Measurements from ENCODE around the gene NRXN3. TPM values are rescaled to one million over a fixed set of nuclear protein-coding genes. Genes with fewer than 3 reads are reported as not detected.

Gene NRXN3
- total and polyA plus RNA-seq, 2 of the 4 experiments (the other 2 are of a cell fraction) = 4.8 to 25.1 TPM

DNA sequence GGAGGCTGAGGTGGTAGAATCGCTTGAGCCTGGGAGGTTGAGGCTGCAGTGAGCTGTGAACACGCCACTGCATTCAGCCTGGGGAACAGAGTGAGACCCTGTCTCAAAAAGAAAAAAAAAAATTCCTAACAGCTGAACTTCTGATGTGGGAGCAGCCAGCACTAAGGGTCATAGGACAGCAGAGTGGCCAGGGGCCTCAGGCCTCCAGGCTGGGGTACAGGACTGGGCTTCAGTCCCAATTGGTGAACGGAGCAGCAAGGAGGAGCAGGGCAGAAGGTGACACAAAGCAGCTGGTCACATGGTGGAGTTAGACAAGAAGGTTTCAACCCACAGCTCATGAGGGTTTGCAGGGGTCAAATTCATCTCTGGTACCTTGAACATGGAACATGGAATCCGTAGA is 40.8 kb upstream of the NRXN3 start:
- Histone ChIP-seq H3K14ac (replicated peaks; ENCODE audit: low read depth, low read length) (no peak overlapping the region), H2BK5ac (ENCODE audit: low read depth, low read length, poor library complexity, severe bottlenecking) (no peak overlapping the region), H3K9me1 (ENCODE audit: insufficient read depth, low read length) (no peaks in the 10 kb centered on the region), H2BK20ac (ENCODE audit: low read depth, low read length) (no peak overlapping the region), H3K9ac (ENCODE audit: low read depth, low read length) (no peak overlapping the region), H4K8ac (ENCODE audit: low read depth in 2 of 2, low read length in 2 of 2) (no peak overlapping the region), H3K4ac (ENCODE audit: low read depth, low read length) (no peak overlapping the region), H3K36me3 (ENCODE audit: control insufficient read depth, insufficient read depth, low read length) (no peaks in the 10 kb centered on the region), H3K27me3 (ENCODE audit: control insufficient read depth, insufficient read depth, low read length) (no peaks in the 10 kb centered on the region), H2AK5ac (ENCODE audit: low read depth, low read length) (no peak overlapping the region), H3K4me2 (ENCODE audit: low read depth, low read length) (no peak overlapping the region), H2AFZ (replicated peaks; ENCODE audit: low read length, poor library complexity) (no peak overlapping the region), H3K4me3 (ENCODE audit: insufficient read depth, low read depth, low read length) (no peak overlapping the region), H3K27ac (ENCODE audit: insufficient read depth, low read length) (no peak overlapping the region), H3K23ac (ENCODE audit: low read depth, low read length) (no peak overlapping the region), H3K18ac (ENCODE audit: low read depth, low read length) (no peak overlapping the region), H4K91ac (ENCODE audit: insufficient read depth, low read depth, low read length) (no peak overlapping the region), H4K5ac (ENCODE audit: low read depth, low read length) (no peak overlapping the region), H3K56ac (ENCODE audit: extremely low read depth, insufficient read depth, low read length) (no peak overlapping the region), H3K79me1 (ENCODE audit: low read depth in 1 of 2, low read length in 2 of 2) (no peaks in the 10 kb centered on the region), H2AK9ac (replicated peaks; ENCODE audit: low read depth, low read length, poor library complexity) (no peak overlapping the region), H4K20me1 (ENCODE audit: insufficient read depth, low read length) (no peaks in the 10 kb centered on the region), H2BK15ac (ENCODE audit: low read depth, low read length) (no peak overlapping the region), H3K4me1 (ENCODE audit: control insufficient read depth, insufficient read depth, low read length) (no peaks in the 10 kb centered on the region), H3K9me3 (ENCODE audit: control insufficient read depth, insufficient read depth, low read length) (peaks cover 17% of the 10 kb centered on the region), H2BK120ac (ENCODE audit: low read depth, low read length) (no peak overlapping the region)
- BruUV-seq (replicated peaks) = no TSS peak
- dilution Hi-C loops (cut with HindIII; ENCODE audit: low sequenced_read_pairs, unreplicated experiment) (no loop called here), intact Hi-C loops (cut with micrococcal nuclease) (no loop called here), in situ Hi-C loops (cut with MboI; ENCODE audit: low sequenced_read_pairs) (no loop called here)
- CTCF ChIA-PET = no interaction called here
- no CpG with 5 or more reads among the region's 4 CpGs for WGBS, 2 experiments (ENCODE audit: extremely low coverage in 2 of 2, insufficient read length in 1 of 2)
- no peak for ATAC-seq (ENCODE audit: low read depth)
- TF ChIP-seq, protein P1, sequence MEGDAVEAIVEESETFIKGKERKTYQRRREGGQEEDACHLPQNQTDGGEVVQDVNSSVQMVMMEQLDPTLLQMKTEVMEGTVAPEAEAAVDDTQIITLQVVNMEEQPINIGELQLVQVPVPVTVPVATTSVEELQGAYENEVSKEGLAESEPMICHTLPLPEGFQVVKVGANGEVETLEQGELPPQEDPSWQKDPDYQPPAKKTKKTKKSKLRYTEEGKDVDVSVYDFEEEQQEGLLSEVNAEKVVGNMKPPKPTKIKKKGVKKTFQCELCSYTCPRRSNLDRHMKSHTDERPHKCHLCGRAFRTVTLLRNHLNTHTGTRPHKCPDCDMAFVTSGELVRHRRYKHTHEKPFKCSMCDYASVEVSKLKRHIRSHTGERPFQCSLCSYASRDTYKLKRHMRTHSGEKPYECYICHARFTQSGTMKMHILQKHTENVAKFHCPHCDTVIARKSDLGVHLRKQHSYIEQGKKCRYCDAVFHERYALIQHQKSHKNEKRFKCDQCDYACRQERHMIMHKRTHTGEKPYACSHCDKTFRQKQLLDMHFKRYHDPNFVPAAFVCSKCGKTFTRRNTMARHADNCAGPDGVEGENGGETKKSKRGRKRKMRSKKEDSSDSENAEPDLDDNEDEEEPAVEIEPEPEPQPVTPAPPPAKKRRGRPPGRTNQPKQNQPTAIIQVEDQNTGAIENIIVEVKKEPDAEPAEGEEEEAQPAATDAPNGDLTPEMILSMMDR (conservative IDR thresholded peaks at IDR 0.05; ENCODE audit: low read depth, low read length) = no peak
- TF ChIP-seq CEBPB (IDR thresholded peaks at IDR 0.05; ENCODE audit: low read depth, low read length) = no peak
- TF ChIP-seq RFX5 (IDR thresholded peaks at IDR 0.05; ENCODE audit: low read depth, low read length) = no peak
- TF ChIP-seq NFE2L2 (IDR thresholded peaks at IDR 0.05; ENCODE audit: low read depth, low read length) = no peak
- no peak for TF ChIP-seq RCOR1 (IDR thresholded peaks at IDR 0.05; ENCODE audit: insufficient replicate concordance, low read length)
- TF ChIP-seq BHLHE40 (IDR thresholded peaks at IDR 0.05; ENCODE audit: low read depth, low read length) = no peak
- TF ChIP-seq MXI1 (IDR thresholded peaks at IDR 0.05; ENCODE audit: borderline replicate concordance, low read depth, low read length) = no peak
- no peak for TF ChIP-seq SMC3 (IDR thresholded peaks at IDR 0.05; ENCODE audit: low read depth, low read length)
- TF ChIP-seq ELK1 (IDR thresholded peaks at IDR 0.05; ENCODE audit: borderline replicate concordance, low read depth, low read length) = no peak
- TF ChIP-seq MAZ (IDR thresholded peaks at IDR 0.05; ENCODE audit: borderline replicate concordance, low read depth, low read length) = no peak
- TF ChIP-seq MAFK (IDR thresholded peaks at IDR 0.05; ENCODE audit: low read depth, low read length) = no peak
- no peak for DNase-seq
- POLR2A ChIA-PET (ENCODE audit: unreplicated experiment) = no interaction called here

Measured in IMR-90 (cell line).